Mesodermal cell (in vitro differentiated cells): ENCODE measurements around the gene USP32.

Experiments used
- H3K27ac ChIP-seq: 2 replicates; pipeline ENCODE4 v1.7.0; 2013; ENCODE audit warnings: mild to moderate bottlenecking, low read depth, low read length, moderate library complexity; ENCODE audit not compliant: severe bottlenecking
- H3K36me3 ChIP-seq: 2 replicates; pipeline ENCODE4 v1.7.1; 2013; ENCODE audit warnings: mild to moderate bottlenecking, low read length, moderate library complexity; ENCODE audit not compliant: control insufficient read depth, insufficient read depth
- H3K4me1 ChIP-seq: one replicate; pipeline ENCODE4 v1.7.1; 2013; ENCODE audit warnings: mild to moderate bottlenecking, low read length; ENCODE audit not compliant: insufficient read depth, control insufficient read depth, poor library complexity, severe bottlenecking
- H3K4me3 ChIP-seq: 2 replicates; pipeline ENCODE4 v1.7.0; 2013; ENCODE audit warnings: low read length, control low read depth, mild to moderate bottlenecking; ENCODE audit not compliant: insufficient read depth, poor library complexity, severe bottlenecking; ENCODE audit errors: extremely low read depth
- H3K9me3 ChIP-seq: 2 replicates; pipeline ENCODE4 v1.7.1; 2013; ENCODE audit warnings: mild to moderate bottlenecking, low read length, moderate library complexity; ENCODE audit not compliant: control insufficient read depth
- WGBS, 2 experiments: methylation state at CpG; one replicate each; pipeline ENCODE4 v1.1.5; 2013; ENCODE audit warnings: missing lambda C conversion rate in 2 of 2; ENCODE audit not compliant: insufficient coverage in 2 of 2; 5-methylcytosine and 5-hydroxymethylcytosine counted together

Gene USP32

GRCh38 chr17:60328679-60329078, 63.3 kb downstream of the USP32 start:
- Histone ChIP-seq H3K36me3 (peaks cover 12% of the 10 kb centered on the region), H3K9me3 (no peaks in the 10 kb centered on the region), H3K27ac (no peak overlapping the region), H3K4me3 (no peak overlapping the region), H3K4me1 (no peaks in the 10 kb centered on the region)
- WGBS, 2 experiments, result 92 to 98% methylated on average over 4 to 7 of the region's 9 CpGs

- H3K4me3 ChIP-seq, result no peak overlapping the region
- 100% methylated on average over 2 to 3 of the region's 4 CpGs for WGBS, 2 experiments
- peaks cover 12% of the 10 kb centered on the region for H3K36me3 ChIP-seq
- H3K4me1 ChIP-seq, result no peaks in the 10 kb centered on the region
- no peaks in the 10 kb centered on the region for H3K9me3 ChIP-seq
- no peak overlapping the region for H3K27ac ChIP-seq
These were observed 64.0 kb downstream of the USP32 start for GRCh38 chr17:60327901-60328273.

GRCh38 chr17:60327134-60327900, 64.6 kb downstream of the USP32 start:
- H3K27ac ChIP-seq, result no peak overlapping the region
- H3K9me3 ChIP-seq, result no peaks in the 10 kb centered on the region
- peaks cover 12% of the 10 kb centered on the region for H3K36me3 ChIP-seq
- no peak overlapping the region for H3K4me3 ChIP-seq
- 75 to 84% methylated on average over 19 to 21 of the region's 27 CpGs for WGBS, 2 experiments
- H3K4me1 ChIP-seq, result no peaks in the 10 kb centered on the region

- H3K9me3 ChIP-seq, result no peaks in the 10 kb centered on the region
- H3K4me1 ChIP-seq, result no peaks in the 10 kb centered on the region
- WGBS, 2 experiments, result 93 to 94% methylated on average over 2 of the region's 2 CpGs
- peaks cover 12% of the 10 kb centered on the region for H3K36me3 ChIP-seq
- H3K27ac ChIP-seq, result no peak overlapping the region
- H3K4me3 ChIP-seq, result no peak overlapping the region
These were observed 65.2 kb downstream of the USP32 start for GRCh38 chr17:60326702-60327101.

GRCh38 chr17:60325730-60326524, 66.0 kb downstream of the USP32 start:
- Histone ChIP-seq H3K9me3 (no peaks in the 10 kb centered on the region), H3K36me3 (peaks cover 12% of the 10 kb centered on the region), H3K4me1 (no peaks in the 10 kb centered on the region), H3K27ac (no peak overlapping the region), H3K4me3 (no peak overlapping the region)
- WGBS, 2 experiments, result 87% methylated on average over 10 of the region's 13 CpGs

GRCh38 chr17:60323754-60324153, 68.2 kb downstream of the USP32 start:
- H3K9me3 ChIP-seq, result no peaks in the 10 kb centered on the region
- H3K36me3 ChIP-seq, result peaks cover 5% of the 10 kb centered on the region
- no CpG with 5 or more reads among the region's 1 CpG for WGBS, 2 experiments
- H3K27ac ChIP-seq, result no peak overlapping the region
- H3K4me1 ChIP-seq, result no peaks in the 10 kb centered on the region
- no peak overlapping the region for H3K4me3 ChIP-seq

- no peaks in the 10 kb centered on the region for H3K9me3 ChIP-seq
- H3K4me1 ChIP-seq, result no peaks in the 10 kb centered on the region
- H3K27ac ChIP-seq, result no peak overlapping the region
- no peak overlapping the region for H3K4me3 ChIP-seq
- no peaks in the 10 kb centered on the region for H3K36me3 ChIP-seq
- WGBS, 2 experiments, result no CpG with 5 or more reads among the region's 2 CpGs
These were observed 69.9 kb downstream of the USP32 start for GRCh38 chr17:60322056-60322387.

GRCh38 chr17:60321336-60322055, 70.4 kb downstream of the USP32 start:
- Histone ChIP-seq H3K36me3 (no peaks in the 10 kb centered on the region), H3K4me3 (no peak overlapping the region), H3K4me1 (no peaks in the 10 kb centered on the region), H3K27ac (no peak overlapping the region), H3K9me3 (no peaks in the 10 kb centered on the region)
- 96 to 100% methylated on average over 2 to 4 of the region's 4 CpGs for WGBS, 2 experiments

- Histone ChIP-seq H3K4me3 (no peak overlapping the region), H3K4me1 (no peaks in the 10 kb centered on the region), H3K9me3 (no peaks in the 10 kb centered on the region), H3K36me3 (no peaks in the 10 kb centered on the region), H3K27ac (no peak overlapping the region)
- WGBS, 2 experiments, result 92 to 95% methylated on average over 3 to 4 of the region's 5 CpGs
These were observed 73.1 kb downstream of the USP32 start for GRCh38 chr17:60318830-60319229.

- Histone ChIP-seq H3K9me3 (no peaks in the 10 kb centered on the region), H3K4me1 (no peaks in the 10 kb centered on the region), H3K27ac (no peak overlapping the region), H3K36me3 (no peaks in the 10 kb centered on the region), H3K4me3 (no peak overlapping the region)
These were observed 73.6 kb downstream of the USP32 start for GRCh38 chr17:60318326-60318725.
